SK-N-SH (cell line): Measurements from ENCODE around the gene TXNDC11.

Source experiments
- EP300 ChIP-seq, 2 experiments: IDR thresholded peaks; 2 replicates each; pipeline versions ENCODE4 v1.4.0 to v1.6.1; 2012; ENCODE audit warnings: borderline replicate concordance in 1 of 2, low read depth in 1 of 2, low read length in 1 of 2
- POLR2AphosphoS5 ChIP-seq: IDR thresholded peaks from 2 replicates; pipeline ENCODE4 v1.6.1; 2012; ENCODE audit warnings: low read depth, low read length

DNA sequence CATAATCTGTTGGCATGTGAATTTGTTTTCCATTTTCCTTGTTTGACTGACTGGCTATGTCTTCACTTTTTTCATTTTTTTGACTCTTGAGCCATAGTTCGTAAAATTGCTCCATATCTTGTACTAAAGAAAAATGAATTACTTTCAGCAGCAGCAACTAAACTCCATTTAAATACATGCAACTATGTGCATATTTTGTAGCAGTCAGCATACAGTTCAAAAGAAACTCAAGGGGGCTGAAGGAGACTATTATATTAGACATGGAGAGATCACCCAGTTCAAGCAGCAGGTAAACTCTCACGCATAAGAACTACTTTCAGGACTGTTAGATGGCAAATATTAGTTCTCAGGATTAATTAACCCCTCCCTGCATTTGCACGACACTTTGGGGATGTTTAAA is 13.6 kb upstream of the TXNDC11 start:
- TF ChIP-seq POLR2AphosphoS5 (no peak), EP300 (IDR thresholded peaks at IDR 0.05; ENCODE audit: borderline replicate concordance in 1 of 2, low read depth in 1 of 2, low read length in 1 of 2) (no peak)
